HFF-Myc (cell line): Measurements from ENCODE around the gene RASSF7.
A peak's percentile ranks its signal among the peaks of the same experiment; 100 is the strongest.

Experiments
- DNase-seq: peaks from one replicate; pipeline ENCODE4 v3.0.0-alpha.2; 2011; ENCODE audit warnings: low read depth; ENCODE audit errors: extremely low read depth
- H3K4me3 ChIP-seq: replicated peaks from 2 replicates; pipeline ENCODE4 v1.5.1; 2011; ENCODE audit warnings: low read depth, mild to moderate bottlenecking, control low read depth, low read length
- CTCF ChIP-seq: IDR thresholded peaks from 2 replicates; pipeline ENCODE4 v1.5.1; 2012; ENCODE audit warnings: mild to moderate bottlenecking, low read depth, low read length, control low read depth; ENCODE audit errors: missing control alignments

The RASSF7 gene

GRCh38 chr11:529728-530411, 30.9 kb upstream of the RASSF7 start:
- no peak overlapping the region for H3K4me3 ChIP-seq
- TF ChIP-seq CTCF: no peak
- no peak for DNase-seq

- no peak for TF ChIP-seq CTCF
- no peak for DNase-seq
- H3K4me3 ChIP-seq: no peak overlapping the region
These were observed 29.6 kb upstream of the RASSF7 start for GRCh38 chr11:530960-531831.

- no peak for DNase-seq
- no peak for TF ChIP-seq CTCF
These were observed 28.7 kb upstream of the RASSF7 start for GRCh38 chr11:531919-532526.

GRCh38 chr11:532527-532985, 28.2 kb upstream of the RASSF7 start:
- TF ChIP-seq CTCF: no peak
- H3K4me3 ChIP-seq: no peak overlapping the region
- DNase-seq: no peak

More at GRCh38 chr11:531919-532526, 28.7 kb upstream of the RASSF7 start:
- H3K4me3 ChIP-seq: no peak overlapping the region

GRCh38 chr11:532986-533585, 27.7 kb upstream of the RASSF7 start:
- H3K4me3 ChIP-seq: no peak overlapping the region
- no peak for TF ChIP-seq CTCF
- no peak for DNase-seq

- H3K4me3 ChIP-seq: peak overlapping the region; percentile 87
- no peak for DNase-seq
- no peak for TF ChIP-seq CTCF
These were observed 27.0 kb upstream of the RASSF7 start for GRCh38 chr11:533586-534395.
